ENCODE results near the gene ARMC9.
"Not testable (repeated sequence)": the region's sequence is repeated elsewhere in the genome, so short reads cannot be mapped to it uniquely, and the experiment has no call there.

The ARMC9 gene

GRCh38 chr2:231343006-231343710 is 144.7 kb downstream of the ARMC9 start:
- DNase-seq = no peak

DNA sequence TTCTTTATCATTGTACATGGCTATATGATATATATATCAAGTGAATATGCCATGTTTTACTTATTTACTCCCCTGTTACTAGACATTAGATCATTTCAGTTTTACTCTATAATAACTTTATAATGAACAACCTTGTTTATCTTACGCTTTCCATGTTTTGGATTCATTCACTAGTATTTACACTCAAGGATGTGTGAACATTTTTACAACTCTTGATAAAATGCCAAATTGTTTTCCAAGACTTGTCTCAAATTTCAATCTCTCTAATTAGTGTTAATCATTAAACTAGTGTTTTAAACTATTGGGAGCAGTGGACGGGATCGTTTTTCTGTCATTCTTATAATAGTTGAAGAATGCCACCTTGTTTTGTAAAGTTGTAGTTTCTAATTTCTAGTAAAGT is 145.6 kb downstream of the ARMC9 start:
- no peak for DNase-seq

DNA sequence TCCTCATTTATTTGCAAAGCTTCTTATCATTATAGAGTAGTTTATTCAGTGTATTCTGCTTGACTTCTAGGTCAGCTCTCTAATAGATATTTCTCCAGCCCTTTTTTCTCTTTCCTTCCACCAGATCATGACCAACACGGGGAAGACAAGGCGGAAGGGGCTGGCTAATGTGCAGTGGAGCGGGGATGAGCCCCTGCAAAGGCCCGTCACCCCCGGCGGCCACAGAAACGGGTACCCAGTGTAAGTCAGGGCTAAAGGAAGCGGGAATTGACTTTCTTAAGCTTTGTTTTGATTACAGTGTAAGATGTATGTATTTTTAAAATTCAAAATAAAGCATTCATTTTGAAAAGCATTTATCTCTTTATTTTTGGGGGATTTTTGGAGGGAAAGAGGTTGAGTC is 146.4 kb downstream of the ARMC9 start:
- no peak for DNase-seq

DNA sequence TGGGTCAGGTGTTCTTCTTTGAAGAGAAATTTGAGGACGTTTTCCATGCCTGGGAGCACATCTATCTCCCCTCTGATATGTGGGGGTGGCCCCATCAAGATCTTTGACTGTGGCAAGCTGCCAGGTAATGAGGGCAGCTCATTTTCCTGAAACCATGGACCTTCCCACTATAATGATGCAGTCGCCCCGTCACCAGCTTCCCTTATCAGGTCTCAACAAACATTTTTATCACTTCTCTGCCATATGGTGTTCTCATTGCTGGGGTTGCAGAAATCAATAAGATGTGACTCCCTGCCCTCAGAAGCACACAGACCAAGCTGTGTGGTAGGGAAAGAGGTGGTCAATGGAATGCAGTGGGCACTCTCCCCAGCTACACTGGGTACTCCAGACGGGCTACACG is 148.7 kb downstream of the ARMC9 start:
- no peak for DNase-seq

DNA sequence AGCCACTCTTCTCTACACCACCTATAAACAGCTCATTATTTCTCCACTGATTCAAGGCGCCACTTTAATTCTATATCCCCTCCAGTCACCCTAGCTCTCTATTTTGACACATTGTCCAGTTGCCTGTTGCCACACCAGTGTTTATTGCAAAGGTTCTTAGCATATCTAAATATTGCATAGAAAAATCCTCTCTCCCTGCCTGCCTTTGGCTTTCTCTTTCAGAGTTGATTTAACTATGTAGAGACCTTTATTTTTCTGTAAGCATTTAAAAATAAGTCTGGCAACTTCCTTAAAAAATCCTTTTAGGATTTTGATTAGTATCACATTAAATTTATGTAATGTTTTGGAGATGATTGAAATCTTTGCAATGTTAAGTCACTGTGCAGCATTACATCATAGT is 149.2 kb downstream of the ARMC9 start:
- no peak for DNase-seq

- DNase-seq = no peak
Measured at GRCh38 chr2:231348173-231348572, 149.7 kb downstream of the ARMC9 start.

GRCh38 chr2:231348704-231349373 is 150.4 kb downstream of the ARMC9 start:
- DNase-seq = no peak

DNA sequence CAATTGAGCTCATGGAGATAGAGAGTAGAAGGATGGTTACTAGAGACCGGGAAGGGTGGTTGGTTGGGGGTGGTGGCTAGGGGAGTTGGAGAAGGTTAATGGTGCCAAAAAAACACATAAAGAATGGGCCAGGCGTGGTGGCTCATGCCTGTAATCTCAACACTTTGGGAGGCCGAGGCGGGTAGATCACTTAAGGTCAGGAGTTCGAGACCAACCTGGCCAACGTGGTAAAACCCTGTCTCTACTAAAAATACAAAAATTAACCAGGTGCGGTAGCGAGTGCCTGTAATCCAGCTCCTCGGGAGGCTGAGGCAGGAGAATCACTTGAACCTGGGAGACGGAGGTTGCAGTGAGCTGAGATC is 150.9 kb downstream of the ARMC9 start:
- DNase-seq = not testable (repeated sequence)

DNA sequence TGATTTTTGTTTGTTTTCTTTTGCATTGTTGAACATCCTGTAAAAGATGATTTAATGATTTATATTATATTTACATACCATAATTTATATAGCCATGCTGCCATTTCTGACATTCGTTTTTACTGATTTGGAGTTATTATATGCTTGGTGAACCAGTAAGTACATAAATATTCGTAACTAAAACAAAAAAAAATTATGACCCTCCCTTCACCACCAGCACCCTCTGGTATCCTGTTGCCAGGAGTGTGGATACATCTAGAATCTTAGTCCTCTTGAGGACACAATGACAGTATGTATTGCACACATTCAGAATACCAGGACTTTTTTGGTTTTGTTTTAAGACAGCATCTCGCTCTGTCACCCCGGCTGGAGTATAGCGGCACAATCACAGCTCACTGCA is 153.2 kb downstream of the ARMC9 start:
- DNase-seq = no peak

DNA sequence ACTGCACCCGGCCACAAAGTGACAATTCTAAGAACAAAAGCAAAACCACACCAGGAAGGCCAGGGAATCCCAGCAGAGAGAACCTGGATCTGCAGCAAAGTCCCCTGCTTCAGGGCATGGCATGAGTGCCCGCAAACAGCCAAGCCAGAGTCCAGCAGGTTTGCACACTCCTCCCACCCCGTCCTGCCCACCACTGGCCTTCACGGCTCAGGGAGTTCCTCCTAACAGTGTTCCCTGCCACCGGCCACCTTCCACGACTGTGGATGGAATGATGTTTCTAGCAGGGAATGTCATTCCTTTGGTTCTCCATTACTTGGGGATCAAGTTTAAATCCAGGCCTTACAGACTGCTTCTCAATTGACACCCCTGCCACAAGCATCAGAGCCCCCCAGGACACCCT is 155.0 kb downstream of the ARMC9 start:
- DNase-seq = no peak

DNA sequence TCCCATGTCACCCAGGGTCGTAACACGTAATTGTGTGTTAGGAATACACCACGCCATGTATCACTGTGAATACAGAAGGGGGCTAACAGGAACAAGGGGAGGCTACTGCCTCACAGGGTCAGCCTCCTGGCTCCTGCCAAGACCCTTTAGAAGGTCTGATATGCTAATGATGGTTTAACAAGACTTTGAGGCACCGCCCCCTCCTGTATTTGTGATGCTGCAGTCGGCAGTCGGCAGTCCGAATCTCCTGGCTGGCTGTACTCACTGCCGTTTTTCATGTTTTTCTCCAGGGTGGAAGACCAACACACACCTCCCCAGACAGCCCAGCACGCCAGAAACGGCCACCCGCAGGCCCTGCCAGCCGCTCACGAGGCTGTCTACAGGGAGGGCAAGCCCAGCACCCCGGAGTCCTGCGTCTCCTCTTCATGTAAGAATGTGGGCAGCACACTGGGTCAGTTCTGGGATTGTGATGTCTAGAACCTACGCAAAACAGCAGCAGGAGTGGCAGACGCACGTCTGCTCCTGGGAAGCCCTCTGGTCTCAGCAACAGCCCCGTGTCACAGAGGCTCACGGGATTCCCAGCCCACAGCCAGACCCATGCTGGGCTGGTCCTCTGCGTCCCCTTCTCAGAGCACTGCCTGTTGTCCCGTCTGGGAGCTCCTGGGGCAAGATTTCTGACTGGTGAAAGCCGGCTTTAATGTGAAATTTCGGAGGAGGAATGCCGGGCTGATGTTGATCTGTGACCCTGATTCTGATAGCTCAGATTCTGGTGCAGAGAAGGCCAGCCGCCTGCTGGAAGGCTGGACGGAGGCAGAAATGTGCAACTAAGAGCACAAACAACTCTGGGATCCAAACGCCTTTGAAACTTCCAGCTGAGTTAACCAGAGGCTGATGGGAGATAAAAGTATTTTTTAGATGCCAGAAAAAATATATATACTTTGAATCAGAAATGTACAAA is 157.4 kb downstream of the ARMC9 start:
- DNase-seq = no peak

DNA sequence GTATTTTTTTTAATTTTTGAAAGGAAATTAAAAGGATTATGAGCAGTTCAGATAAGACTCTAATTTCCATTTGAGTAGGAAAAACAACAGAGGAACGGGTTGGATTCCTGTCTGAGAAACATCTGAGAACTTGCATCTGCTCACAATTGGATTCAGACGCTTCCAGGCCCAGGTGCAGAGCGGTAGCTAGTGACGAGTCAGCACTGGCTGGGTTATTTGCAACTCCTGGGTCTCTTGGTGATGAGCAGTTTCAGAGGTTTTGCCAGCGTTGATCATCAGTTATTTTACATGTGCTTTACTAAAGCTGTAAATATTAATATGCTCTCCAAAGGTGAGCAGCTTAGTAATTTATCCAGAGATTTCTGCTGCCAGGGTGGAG is 158.0 kb downstream of the ARMC9 start:
- DNase-seq = no peak

GRCh38 chr2:231357048-231357447 is 158.6 kb downstream of the ARMC9 start:
- no peak for DNase-seq

DNA sequence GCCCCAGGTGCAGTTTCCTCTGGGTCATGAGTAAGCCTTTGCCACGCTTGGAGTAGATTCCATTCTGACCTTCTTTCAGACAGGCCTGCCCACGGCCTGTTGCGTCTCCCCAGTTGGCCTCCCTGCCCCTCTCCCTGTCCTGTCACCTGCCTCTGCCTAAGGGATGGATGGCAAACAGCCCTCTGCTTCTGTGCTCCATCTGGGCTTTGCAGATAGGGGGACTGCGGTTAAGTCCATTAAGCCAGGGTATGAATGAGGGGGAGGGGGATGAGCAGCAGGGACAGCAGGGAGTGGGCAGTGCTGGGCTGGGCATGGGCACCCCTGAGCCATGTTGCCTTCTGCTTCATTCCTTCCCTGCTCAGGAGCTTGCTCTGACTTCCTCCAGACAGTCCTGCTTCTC is 159.5 kb downstream of the ARMC9 start:
- no peak for DNase-seq

DNA sequence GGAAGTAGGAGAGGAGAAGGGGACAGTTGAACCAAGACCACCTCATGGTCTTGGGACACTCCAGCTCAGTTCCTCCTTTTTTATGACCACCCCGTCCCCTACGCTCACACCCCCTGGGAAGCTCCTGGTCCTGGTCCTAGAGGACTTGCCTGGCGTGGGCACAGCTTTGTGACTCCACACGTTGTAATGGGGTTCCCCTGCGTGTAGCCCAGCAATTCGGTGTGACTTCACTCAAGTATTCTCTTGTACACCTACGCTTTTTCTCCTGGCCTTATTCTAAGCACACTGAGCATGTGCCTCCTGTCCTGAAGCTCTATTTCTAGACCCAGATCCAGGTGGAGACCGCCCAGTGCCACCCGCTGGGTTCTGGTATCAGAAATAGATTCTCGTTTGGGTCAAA is 161.0 kb downstream of the ARMC9 start:
- no peak for DNase-seq

- DNase-seq = no peak
Measured at GRCh38 chr2:231359948-231360347, 161.5 kb downstream of the ARMC9 start.

DNA sequence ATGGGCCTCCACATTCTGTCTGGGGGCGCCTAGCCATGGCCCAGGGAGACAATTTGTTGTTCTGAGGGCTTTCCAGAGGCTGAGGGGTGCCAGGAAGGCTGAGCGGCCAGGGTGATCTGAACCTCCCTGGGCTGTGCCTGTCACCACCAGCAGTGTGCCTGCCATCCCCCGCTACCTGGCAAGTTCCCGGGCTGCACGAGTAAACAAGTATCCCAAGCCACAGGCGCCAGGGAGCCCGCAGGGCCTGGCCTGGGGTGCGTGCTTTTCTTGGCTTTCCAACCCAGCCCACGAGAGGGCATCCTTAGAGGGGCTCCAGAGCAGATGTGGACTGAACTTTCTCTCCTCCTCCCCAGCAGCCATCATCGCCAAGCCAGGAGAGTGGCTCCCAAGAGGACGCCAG is 162.0 kb downstream of the ARMC9 start:
- no peak for DNase-seq

- DNase-seq = no peak
Measured at GRCh38 chr2:231360881-231361371, 162.5 kb downstream of the ARMC9 start.

DNA sequence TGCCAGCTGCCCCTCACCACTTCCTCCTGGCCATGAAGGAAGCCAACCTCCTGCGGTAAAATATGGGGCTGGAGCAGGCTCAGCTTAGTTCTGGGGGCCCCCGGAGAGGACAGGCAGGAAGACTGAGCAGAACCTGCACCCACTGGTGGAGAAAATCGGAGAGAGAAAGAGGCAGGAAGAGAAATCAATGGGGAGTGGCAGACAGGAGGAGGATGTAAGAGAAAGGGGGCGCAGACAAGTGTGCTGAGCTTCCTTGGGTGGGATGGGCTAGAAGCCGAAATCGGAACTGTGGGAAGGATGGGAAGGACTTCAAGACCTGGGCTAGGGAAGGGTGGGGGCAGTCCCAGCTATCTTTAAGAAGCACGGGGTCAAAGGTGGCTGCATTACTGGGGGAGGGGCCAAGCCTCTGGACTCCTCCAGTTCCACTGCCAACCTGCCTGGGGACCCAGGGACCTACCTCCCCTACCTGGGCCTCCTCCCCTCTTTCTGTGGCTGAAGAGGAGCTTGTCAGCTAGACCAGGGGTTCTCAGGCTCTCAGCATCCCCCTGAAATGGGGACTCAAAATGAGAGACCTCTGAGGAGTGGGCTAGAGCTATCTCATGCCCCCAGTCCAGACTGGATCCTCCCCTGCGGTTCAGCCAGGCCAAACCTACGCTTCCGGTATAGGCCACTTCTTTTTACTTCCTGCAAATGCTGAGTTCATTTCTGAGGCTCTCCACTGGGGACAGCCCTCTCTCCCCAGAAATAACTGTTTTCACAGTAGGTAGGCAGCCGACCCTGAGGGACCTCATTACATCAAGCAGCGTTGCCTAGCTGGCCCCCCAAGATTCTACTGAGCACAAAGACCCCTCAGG is 163.5 kb downstream of the ARMC9 start:
- no peak for DNase-seq

GRCh38 chr2:231362555-231363184 is 164.2 kb downstream of the ARMC9 start:
- no peak for DNase-seq

DNA sequence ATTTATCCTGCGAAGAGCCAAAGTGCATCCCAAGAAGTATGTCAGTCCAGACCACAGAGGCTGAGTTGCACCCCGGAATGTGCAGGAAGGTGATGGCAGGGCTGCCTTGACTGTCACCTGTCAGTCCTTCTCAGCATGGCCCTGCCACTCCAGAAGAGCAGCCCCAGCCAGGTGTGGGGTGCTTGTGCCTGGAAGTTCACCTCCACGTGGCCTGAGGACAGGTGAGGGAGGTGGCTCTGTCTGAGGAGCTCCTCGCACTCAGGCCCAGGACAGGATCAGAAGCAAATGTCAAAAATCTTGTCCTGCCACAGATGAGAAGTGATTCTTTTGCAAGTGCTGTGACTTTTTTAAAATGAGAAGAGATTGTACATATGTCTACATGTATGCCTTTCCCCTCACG is 165.6 kb downstream of the ARMC9 start:
- no peak for DNase-seq
